Esophagus squamous epithelium (tissue), 4 donors: ENCODE measurements around the gene MEIS3.

Experiments
- CTCF ChIP-seq, 6 experiments: fragments of 450-650 bp in 4 of 6; fragments of 200-600 bp in 2 of 6; sonication (generic) in 2 of 6; IDR thresholded peaks; one replicate each; pipeline ENCODE4 v1.5.1; 2016 to 2019; ENCODE audit warnings: antibody characterized with exemption in 6 of 6, mild to moderate bottlenecking in 4 of 6, moderate library complexity in 4 of 6
- POLR2A ChIP-seq, 4 donors: fragments of 450-650 bp; IDR thresholded peaks; one replicate each; pipeline ENCODE4 v1.6.1; 2017; ENCODE audit warnings: antibody characterized with exemption in 4 of 4, mild to moderate bottlenecking in 4 of 4, moderate library complexity in 3 of 4

- TF ChIP-seq POLR2A (IDR thresholded peaks at IDR 0.05) (no peak), CTCF (IDR thresholded peaks at IDR 0.05) (no peak)
Observed at GRCh38 chr19:47419789-47420188, 462 bp upstream of the MEIS3 start.
